Measurements from ENCODE around the gene CLBA1. TPM values are rescaled to one million over a fixed set of nuclear protein-coding genes. Genes with fewer than 3 reads are reported as not detected.

Gene CLBA1
- total and polyA plus RNA-seq, 9 of the 15 experiments (the other 6 are each of a cell fraction or from before 2014, with no cell fraction given), result 0.04 to 3.9 (median 2.6) TPM

DNA sequence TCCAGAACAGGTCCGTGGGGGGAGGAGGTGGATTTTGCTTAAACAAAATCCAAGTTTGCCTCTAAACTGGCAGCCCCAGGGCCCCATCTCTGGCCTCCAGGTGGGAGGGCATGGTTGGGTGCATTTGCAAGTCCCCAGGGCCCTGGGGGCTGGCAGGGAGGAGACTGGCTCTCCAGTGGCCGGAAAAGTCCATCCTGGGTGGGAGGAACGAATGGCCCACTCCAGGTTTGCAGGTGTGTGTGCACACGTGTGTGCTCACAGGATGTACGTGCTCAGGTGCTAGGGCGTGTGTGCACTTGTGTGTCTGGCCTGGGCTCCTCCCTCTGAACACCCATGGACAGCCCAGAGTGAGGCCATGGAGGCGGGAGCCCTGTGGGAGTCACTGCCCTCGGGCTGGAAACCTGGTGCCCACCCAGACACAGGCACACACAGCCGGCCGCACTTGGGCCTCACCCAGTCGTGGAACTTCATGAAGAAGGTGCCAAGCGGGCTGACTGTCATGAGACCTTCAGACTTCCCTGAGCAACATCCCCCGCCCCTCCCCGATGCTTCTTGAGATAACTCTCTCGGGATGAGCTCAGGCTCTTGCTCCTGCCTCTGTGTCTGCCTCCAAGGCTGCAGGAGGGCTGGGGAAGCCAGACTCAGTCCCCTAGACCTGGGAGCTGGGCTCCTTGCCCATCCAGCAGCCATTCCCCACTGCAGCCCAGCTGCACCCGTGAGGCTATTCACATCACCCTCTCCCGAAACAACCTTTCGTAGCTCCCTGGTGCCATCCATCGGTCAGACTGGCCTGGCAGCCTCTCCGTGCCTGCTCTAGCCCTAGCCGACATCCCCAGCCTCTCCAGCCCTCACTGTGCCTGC lies 16.8 kb upstream of the CLBA1 start:
- ChIA-PET CTCF (ENCODE audit: low intra/inter-chr PET ratio) (no interaction called here), POLR2A (interaction anchor here (0.8 kb wide), 1 partner anchor 15 kb away, joined by 4 read pairs; no protein-coding TSS in a partner anchor)
- in situ Hi-C loops (cut with MboI), result no loop called here
- Histone ChIP-seq H3K27me3 (ENCODE audit: control insufficient read depth in 2 of 2, insufficient read depth in 2 of 2, low read length in 2 of 2) (peaks cover 5 to 32% of the 10 kb centered on the region in 2 experiments; a peak in 2 of 5 replicates), H3K4me3 (no peak overlapping the region), H3K36me3 (ENCODE audit: control insufficient read depth, insufficient read depth, low read length) (no peaks in the 10 kb centered on the region), H2AFZ (ENCODE audit: low read depth, low read length) (no peak overlapping the region), H4K20me1 (replicated peaks; ENCODE audit: control insufficient read depth, insufficient read depth, low read length) (peaks cover 6% of the 10 kb centered on the region; the same call in 1 of the 2 replicates), H3K27ac (ENCODE audit: extremely low read depth, low read depth, low read length) (no peak overlapping the region), H3K9ac (ENCODE audit: insufficient read depth in 1 of 2, low read depth in 2 of 2, low read length in 2 of 2) (0 out of 4 replicates have a peak overlapping the region, but pooled peaks of 1 of the 2 experiments have one; percentile 17), H3K4me2 (ENCODE audit: insufficient read depth, low read length) (no peak overlapping the region; the same call in 1 of the 2 replicates), H3K4me1 (replicated peaks in 1 of 2; ENCODE audit: control insufficient read depth in 2 of 2, insufficient read depth in 2 of 2, low read length in 2 of 2) (peaks cover 0 to 59% of the 10 kb centered on the region in 2 experiments; a peak in 3 of 5 replicates), H3K9me3 (replicated peaks; ENCODE audit: control insufficient read depth, insufficient read depth, low read depth, low read length) (no peaks in the 10 kb centered on the region), H3K79me2 (ENCODE audit: control insufficient read depth, insufficient read depth, low read length) (no peaks in the 10 kb centered on the region), H3K9me1 (ENCODE audit: control insufficient read depth, insufficient read depth, low read length) (no peaks in the 10 kb centered on the region)
- ATAC-seq (peak; percentile 37), FAIRE-seq (no peak), DNase-seq (ENCODE audit: extremely low read depth in 1 of 4, low spot score in 3 of 4) (no peak)
- 9% methylated on average over 17 of the region's 21 CpGs for WGBS (ENCODE audit: insufficient coverage, low coverage, missing lambda C conversion rate)
- intact Hi-C loops (cut with micrococcal nuclease), result no loop called here
- no TSS peak for BruUV-seq (replicated peaks)
- TF ChIP-seq FOXJ3 (CRISPR knock-in tag; IDR thresholded peaks at IDR 0.05) (no peak), CHCHD3 (CRISPR knock-in tag; IDR thresholded peaks at IDR 0.05) (no peak), RBM39 (optimal IDR thresholded peaks at IDR 0.05; ENCODE audit: low read depth, low read length) (no peak), ZNF668 (CRISPR knock-in tag; IDR thresholded peaks at IDR 0.05) (no peak), U2AF2 (optimal IDR thresholded peaks at IDR 0.05; ENCODE audit: low read depth, low read length) (no peak), RBFOX2 (IDR thresholded peaks at IDR 0.05; ENCODE audit: low read depth, low read length) (no peak), FOXA1 (IDR thresholded peaks at IDR 0.05; ENCODE audit: borderline replicate concordance) (no peak), SIN3A (IDR thresholded peaks at IDR 0.05; ENCODE audit: borderline replicate concordance in 2 of 2, control insufficient read depth in 1 of 2, low read depth in 2 of 2, low read length in 2 of 2) (no peak), CTBP1 (IDR thresholded peaks at IDR 0.05; ENCODE audit: borderline replicate concordance) (peak; percentile 50; the same call in 1 of the 2 replicates), MAZ (CRISPR knock-in tag; conservative IDR thresholded peaks at IDR 0.05 in 1 of 2, IDR thresholded peaks at IDR 0.05 in 1 of 2) (peak; percentile 33 to 60; a peak in 1 of 4 replicates), ZBTB8A (IDR thresholded peaks at IDR 0.05; ENCODE audit: partially characterized antibody) (no peak), SLC30A9 (CRISPR knock-in tag; IDR thresholded peaks at IDR 0.05) (no peak), HDAC6 (IDR thresholded peaks at IDR 0.05; ENCODE audit: low read depth, low read length) (no peak), ELF4 (CRISPR knock-in tag; IDR thresholded peaks at IDR 0.05) (no peak), SRF (CRISPR knock-in tag; IDR thresholded peaks at IDR 0.05) (no peak), ZBTB12 (CRISPR knock-in tag; IDR thresholded peaks at IDR 0.05) (no peak), L3MBTL2 (IDR thresholded peaks at IDR 0.05) (0 out of 2 replicates have a peak, but pooled peaks have one; percentile 27), STAG1 (CRISPR knock-in tag; IDR thresholded peaks at IDR 0.05; ENCODE audit: borderline replicate concordance) (no peak), PHTF2 (CRISPR knock-in tag; IDR thresholded peaks at IDR 0.05) (no peak), NFATC3 (IDR thresholded peaks at IDR 0.05) (no peak)
- TF ChIP-seq, protein P1, sequence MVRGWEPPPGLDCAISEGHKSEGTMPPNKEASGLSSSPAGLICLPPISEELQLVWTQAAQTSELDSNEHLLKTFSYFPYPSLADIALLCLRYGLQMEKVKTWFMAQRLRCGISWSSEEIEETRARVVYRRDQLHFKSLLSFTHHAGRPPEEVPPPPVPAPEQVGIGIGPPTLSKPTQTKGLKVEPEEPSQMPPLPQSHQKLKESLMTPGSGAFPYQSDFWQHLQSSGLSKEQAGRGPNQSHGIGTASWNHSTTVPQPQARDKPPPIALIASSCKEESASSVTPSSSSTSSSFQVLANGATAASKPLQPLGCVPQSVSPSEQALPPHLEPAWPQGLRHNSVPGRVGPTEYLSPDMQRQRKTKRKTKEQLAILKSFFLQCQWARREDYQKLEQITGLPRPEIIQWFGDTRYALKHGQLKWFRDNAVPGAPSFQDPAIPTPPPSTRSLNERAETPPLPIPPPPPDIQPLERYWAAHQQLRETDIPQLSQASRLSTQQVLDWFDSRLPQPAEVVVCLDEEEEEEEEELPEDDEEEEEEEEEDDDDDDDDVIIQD (CRISPR knock-in tag; IDR thresholded peaks at IDR 0.05), result no peak

Data from K562 (cell line).